GM19025 (cell line): Measurements from ENCODE around the gene SPR.

Experiments used
- ATAC-seq: cut with Tn5 transposase; IDR thresholded peaks from one replicate; pipeline ENCODE4 v1.9.1; 2021; ENCODE audit warnings: mild to moderate bottlenecking, low read depth, moderate library complexity; ENCODE audit not compliant: unreplicated experiment

Gene SPR

GRCh38 chr2:72887032-72887739 is at the start of gene SPR:
Gene SPR, plus strand, starts transcription at chr2:72887408. Its CDS starts 25 bp downstream, at chr2:72887433.
- peak; percentile 93 for ATAC-seq

DNA sequence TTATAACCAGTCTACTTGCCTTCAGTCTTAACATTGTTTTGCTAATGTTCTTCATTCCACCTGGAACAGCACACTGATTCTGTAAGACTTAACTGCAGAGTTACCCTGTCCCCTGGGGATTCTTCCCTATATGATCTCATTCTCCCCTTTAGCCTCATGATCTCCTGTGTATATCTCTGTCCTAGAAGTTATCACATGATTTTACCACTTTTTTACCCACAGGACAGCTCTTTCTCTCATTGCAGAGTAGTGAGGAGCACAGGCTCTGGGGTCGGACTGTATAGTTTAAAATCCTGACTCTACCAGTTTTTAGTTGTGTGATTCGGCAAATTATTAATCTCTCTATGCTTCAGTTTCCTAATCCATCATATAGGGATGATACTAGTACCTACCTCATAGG is 47.1 kb upstream of the SPR start:
- no peak for ATAC-seq

DNA sequence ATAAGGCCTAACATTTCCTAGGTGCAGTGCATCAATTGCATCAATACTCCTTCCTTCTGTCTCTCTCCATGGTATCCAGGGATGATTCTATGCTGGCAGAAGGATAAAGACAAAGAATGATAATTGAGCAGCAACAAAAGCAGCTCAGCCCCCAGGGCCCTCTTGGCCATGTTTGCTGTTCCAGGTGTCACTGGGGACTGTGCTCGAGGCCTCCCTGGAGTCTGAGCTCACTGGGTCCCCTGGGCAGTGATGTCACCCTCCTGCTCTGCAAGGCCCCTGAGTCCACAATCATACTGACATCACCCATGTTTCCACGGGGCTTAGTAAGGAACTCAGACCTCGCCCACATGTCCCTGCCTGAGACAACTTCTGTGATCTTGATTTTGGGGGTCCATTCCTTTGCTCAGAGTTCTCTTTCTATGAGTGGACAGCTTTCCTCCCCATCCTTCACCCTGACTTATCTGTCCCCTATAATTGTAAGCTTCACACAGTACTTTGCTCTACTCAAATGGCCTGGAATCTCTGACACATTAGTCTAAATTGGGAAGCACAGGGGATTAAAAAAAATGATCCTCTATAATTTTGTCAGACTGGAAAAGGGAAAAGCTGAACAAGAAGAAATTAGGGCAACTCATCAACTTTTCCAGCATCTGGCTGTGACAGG is 45.6 kb upstream of the SPR start:
- ATAC-seq = no peak

DNA sequence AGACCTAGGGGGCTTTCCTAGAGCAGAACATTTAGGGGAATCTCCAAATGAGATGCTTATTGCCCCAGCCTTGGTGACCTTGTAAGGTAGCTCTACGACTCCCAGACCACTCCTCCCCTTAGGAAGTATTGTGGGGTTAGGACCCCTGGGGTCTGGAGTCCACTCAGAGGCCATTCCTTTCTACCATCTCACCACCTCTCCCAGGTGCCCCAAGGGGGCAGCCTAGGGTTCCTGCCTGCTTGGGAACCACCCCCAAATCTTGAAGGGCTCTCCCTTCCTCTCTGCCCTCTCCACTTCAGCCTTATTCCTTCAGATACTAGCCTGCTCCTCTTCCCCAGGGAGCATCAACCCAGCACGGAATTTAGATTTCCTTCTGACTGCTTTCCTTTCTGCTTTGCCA is 43.9 kb upstream of the SPR start:
- ATAC-seq = no peak

- ATAC-seq = peak; percentile 89
These were observed 40.8 kb upstream of the SPR start for GRCh38 chr2:72846171-72847095.

GRCh38 chr2:72847534-72848315 is 39.5 kb upstream of the SPR start:
- ATAC-seq = no peak

DNA sequence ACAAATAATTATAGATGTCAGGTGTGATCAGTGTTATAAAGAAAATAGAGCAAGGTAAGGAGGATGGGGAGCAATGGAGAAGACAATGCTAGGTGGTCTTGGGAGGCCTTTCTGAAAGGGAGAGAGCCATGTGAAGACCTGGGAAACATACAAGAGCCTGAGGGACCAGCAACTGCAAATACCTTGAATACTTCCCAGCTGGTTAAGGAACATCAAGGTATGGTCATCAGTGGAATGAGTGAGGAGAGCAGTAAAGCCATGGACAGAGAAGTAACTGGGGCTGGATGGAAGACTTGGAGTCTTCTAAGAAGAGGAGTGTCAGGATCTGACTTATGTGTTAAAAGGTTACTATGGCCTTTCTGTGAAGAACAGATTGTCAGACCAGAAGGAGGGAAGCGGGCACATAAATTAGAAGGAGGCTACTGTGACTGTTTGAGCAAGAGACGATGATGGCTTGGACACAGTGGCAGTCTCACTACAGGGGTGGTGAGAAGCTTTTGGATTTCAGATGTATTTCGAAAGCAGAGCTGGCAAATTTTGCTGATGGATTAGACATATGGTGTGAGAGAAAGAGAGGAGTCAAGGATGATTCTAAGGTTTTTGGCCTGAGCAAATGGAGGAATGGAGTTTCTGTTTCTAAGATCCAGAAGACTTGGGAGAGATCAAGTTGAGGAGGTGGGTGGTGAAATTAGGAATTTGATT is 38.6 kb upstream of the SPR start:
- no peak for ATAC-seq

GRCh38 chr2:72849138-72849462 is 38.1 kb upstream of the SPR start:
- no peak for ATAC-seq

- ATAC-seq = no peak
These were observed 35.9 kb upstream of the SPR start for GRCh38 chr2:72851333-72851732.

DNA sequence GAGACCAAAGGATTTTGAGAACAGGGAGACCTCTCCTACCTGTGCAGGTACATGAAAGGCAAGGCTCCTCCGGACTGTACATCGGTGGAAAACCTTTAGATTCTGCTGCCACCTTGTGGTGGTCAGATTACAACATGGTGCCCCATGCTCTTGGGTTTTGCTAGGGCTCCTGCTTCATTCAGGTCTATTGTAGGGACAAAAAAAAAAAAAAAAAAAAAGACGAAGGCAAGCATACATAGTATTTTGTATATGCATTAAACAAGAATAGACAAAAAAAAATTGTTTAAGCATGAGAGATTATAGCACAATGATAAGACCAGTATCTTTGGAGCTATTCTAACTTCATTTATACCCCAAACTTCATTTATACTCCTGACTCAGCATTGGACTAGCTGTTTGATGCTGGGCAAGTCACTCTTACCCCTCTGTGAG is 27.4 kb upstream of the SPR start:
- peak; percentile 52 for ATAC-seq

- peak; percentile 92 for ATAC-seq
These were observed 24.8 kb upstream of the SPR start for GRCh38 chr2:72862239-72862988.

DNA sequence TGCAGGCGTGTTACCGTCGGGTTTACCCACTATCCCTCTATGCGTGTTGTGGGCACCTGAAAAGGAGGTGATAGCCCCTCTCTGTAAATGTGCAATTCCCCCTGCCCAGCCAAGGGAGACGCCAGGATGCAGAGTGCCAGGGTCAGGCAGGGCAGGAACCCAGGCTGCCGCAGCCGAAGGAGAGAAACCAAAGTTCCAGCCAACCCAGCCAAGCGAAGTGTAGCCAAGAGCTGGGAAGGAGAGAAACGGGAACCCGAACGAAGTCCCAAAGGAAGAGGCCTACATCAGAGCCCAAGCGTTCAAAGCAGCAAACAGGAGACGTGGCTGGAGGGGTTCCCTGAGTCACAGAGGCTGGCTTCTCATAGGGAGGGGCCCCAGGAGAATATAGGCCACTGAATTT is 24.2 kb upstream of the SPR start:
- no peak for ATAC-seq

GRCh38 chr2:72864500-72864899 is 22.7 kb upstream of the SPR start:
- ATAC-seq = peak; percentile 47

GRCh38 chr2:72871060-72871459 is 16.1 kb upstream of the SPR start:
- no peak for ATAC-seq

GRCh38 chr2:72871880-72872279 is 15.3 kb upstream of the SPR start:
- ATAC-seq = no peak

- ATAC-seq = no peak
These were observed 3.7 kb upstream of the SPR start for GRCh38 chr2:72883356-72883962.

DNA sequence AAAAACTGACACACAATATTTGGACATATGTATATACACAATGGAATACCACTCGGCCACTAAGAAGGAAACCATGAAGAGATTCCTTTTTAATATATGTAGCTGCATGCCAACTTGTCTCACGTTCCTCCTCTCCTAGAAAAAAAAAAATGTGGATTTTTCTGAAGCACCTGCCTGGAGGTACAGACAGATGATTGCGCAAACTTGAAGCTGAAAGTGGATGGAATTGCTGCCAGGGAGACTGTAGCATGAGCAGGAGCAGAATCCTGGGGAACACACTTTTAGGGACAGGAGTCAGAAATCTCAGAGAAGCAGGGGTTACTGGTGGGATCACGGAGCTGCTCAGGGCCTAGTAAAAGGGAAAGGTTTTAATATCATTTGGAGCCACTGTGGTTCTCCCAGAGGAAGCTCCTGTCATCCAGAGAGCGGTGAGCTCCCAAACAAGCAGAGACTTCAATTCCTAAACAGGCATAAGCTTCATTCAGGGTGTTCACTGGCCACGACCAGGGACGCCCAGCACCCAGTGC is 640 bp upstream of the SPR start:
- ATAC-seq = no peak

DNA sequence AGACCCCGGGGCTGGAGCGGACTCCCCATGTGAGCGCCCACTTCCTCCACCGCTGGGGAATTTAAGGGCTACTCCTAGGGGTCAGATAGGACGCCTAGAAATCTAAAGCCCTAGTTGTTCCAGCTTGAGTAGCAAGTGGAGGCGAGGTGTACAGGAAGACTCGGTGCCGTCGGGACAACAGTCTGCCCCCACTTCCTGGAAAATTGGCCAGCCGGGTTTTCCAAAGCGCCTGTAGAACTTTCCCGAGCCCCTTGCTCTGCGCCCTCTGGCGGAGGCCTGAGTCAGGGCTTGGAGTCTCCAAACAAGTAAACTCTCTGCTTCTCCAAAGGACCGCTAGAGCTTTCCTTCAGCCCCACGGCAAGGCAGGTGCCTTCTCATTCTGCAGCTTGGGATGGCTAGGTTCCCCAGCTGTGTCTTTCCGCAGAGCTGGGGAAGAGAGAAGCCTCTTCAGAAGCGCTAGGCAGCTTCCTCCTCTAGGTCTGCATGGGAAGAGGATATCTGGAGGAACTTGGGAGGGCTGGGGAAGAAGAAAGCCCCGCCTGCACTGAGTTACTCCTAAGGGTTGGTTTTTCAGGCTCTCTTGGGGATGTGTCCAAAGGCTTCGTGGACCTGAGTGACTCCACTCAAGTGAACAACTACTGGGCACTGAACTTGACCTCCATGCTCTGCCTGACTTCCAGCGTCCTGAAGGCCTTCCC is 681 bp downstream of the SPR start:
- peak; percentile 32 for ATAC-seq
